Lower leg skin (tissue), 4 donors: ENCODE measurements around the gene NKX2-1. TPM values are rescaled to one million over a fixed set of nuclear protein-coding genes. Genes with fewer than 3 reads are reported as not detected.
"Not testable (repeated sequence)": the region's sequence is repeated elsewhere in the genome, so short reads cannot be mapped to it uniquely, and the experiment has no call there.

Experiments used
- DNase-seq, 2 donors: peaks; one replicate each; pipeline ENCODE4 v3.0.0-alpha.2; 2019; ENCODE audit warnings: low spot score in 2 of 2
- H3K4me3 ChIP-seq: fragments of 200-600 bp; sonication (generic); 2 replicates; pipeline ENCODE4 v1.5.1; 2017; ENCODE audit warnings: mild to moderate bottlenecking, low read depth; ENCODE audit not compliant: poor library complexity, severe bottlenecking
- POLR2A ChIP-seq, 2 donors: fragments of 450-650 bp; IDR thresholded peaks; one replicate each; pipeline ENCODE4 v1.6.1; 2016 to 2017; ENCODE audit warnings: antibody characterized with exemption in 2 of 2, mild to moderate bottlenecking in 1 of 2, moderate library complexity in 1 of 2
- WGBS, 2 donors: methylation state at CpG; one replicate each; pipeline ENCODE4 v1.1.5; 2018; 5-methylcytosine and 5-hydroxymethylcytosine counted together
- intact Hi-C: fragments of 100-400 bp; cut with DNase I; formaldehyde crosslinking; loops from one replicate; pipeline ENCODE4 v1.15.0; 2023; ENCODE audit warnings: low total_unique reads
- total RNA-seq, 4 donors: library from RNA; depleted of rRNA; stranded (reverse); fragments of >200 nt; gene quantifications; one replicate each; pipeline ENCODE4 v1.1.0, GENCODE V29; 2016
- TF ChIP-seq, protein P1 (sequence below), 3 donors: fragments of 450-650 bp; IDR thresholded peaks; one replicate each; pipeline ENCODE4 v1.5.1; 2016; ENCODE audit warnings: antibody characterized with exemption in 3 of 3, mild to moderate bottlenecking in 3 of 3, moderate library complexity in 2 of 3

The NKX2-1 gene
- total RNA-seq, 4 donors from 2014 or later = not detected

- intact Hi-C loops = no loop called here
- WGBS, 2 donors = 65 to 69% methylated on average over 2 of the region's 2 CpGs
Measured at GRCh38 chr14:36485773-36486172, 34.3 kb downstream of the NKX2-1 start.

DNA sequence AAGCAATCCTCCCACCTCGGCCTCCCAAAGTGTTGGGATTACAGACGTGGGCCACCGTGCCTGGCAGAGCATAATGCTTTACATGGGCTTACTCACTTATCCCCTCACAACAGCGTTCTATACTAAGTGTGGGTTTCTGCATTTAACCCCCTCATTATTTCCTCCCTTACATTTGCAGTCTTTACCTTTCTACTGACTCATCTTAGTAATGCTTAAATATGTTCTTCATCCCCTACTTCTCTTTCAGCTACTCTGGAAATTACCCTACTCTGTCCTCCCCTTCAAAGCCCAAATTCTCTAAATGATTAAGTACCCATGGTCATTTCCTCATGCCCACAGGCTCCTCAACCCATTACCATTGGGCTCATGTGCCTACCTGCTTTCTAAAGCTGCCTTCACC, 40.7 kb downstream of the NKX2-1 start:
- TF ChIP-seq POLR2A (IDR thresholded peaks at IDR 0.05) = no peak
- TF ChIP-seq, protein P1, sequence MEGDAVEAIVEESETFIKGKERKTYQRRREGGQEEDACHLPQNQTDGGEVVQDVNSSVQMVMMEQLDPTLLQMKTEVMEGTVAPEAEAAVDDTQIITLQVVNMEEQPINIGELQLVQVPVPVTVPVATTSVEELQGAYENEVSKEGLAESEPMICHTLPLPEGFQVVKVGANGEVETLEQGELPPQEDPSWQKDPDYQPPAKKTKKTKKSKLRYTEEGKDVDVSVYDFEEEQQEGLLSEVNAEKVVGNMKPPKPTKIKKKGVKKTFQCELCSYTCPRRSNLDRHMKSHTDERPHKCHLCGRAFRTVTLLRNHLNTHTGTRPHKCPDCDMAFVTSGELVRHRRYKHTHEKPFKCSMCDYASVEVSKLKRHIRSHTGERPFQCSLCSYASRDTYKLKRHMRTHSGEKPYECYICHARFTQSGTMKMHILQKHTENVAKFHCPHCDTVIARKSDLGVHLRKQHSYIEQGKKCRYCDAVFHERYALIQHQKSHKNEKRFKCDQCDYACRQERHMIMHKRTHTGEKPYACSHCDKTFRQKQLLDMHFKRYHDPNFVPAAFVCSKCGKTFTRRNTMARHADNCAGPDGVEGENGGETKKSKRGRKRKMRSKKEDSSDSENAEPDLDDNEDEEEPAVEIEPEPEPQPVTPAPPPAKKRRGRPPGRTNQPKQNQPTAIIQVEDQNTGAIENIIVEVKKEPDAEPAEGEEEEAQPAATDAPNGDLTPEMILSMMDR (IDR thresholded peaks at IDR 0.05) = no peak
- WGBS, 2 donors = 71 to 86% methylated on average over 4 of the region's 4 CpGs
- no peak for DNase-seq
- H3K4me3 ChIP-seq = no peak overlapping the region
- intact Hi-C loops = no loop called here

More at GRCh38 chr14:36485773-36486172, 34.3 kb downstream of the NKX2-1 start:
- no peak overlapping the region for H3K4me3 ChIP-seq
- no peak for DNase-seq
- TF ChIP-seq, protein P1 (IDR thresholded peaks at IDR 0.05) = no peak
- TF ChIP-seq POLR2A (IDR thresholded peaks at IDR 0.05) = no peak

GRCh38 chr14:36478782-36479181, 41.2 kb downstream of the NKX2-1 start:
- intact Hi-C loops = no loop called here

DNA sequence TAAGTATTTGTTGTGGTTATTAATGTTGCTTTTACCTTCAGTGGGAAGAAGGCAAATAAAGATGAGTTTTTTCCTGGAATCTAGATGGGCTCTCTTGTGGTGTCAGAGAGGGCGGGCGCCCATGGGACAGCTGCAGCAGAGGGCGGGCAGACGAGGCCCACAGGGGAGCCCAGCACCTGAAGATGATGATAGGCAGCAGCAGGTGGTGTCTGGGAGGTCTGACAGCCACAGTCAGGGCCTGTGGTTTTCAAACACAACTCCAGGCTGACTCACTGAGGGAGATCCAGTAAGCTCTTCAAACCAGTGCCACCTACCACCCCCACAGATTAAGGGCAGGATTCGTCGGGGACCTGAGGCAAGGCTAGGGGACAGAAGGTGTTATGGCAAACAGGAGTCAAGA, 42.8 kb downstream of the NKX2-1 start:
- TF ChIP-seq, protein P1 (IDR thresholded peaks at IDR 0.05) = no peak
- no peak for TF ChIP-seq POLR2A (IDR thresholded peaks at IDR 0.05)
- WGBS, 2 donors = 75 to 81% methylated on average over 6 of the region's 6 CpGs
- intact Hi-C loops = no loop called here
- DNase-seq = no peak
- no peak overlapping the region for H3K4me3 ChIP-seq

More at GRCh38 chr14:36478782-36479181, 41.2 kb downstream of the NKX2-1 start:
- no peak overlapping the region for H3K4me3 ChIP-seq
- 0% methylated on average over 1 of the region's 1 CpG for WGBS, 2 donors
- no peak for TF ChIP-seq POLR2A (IDR thresholded peaks at IDR 0.05)
- TF ChIP-seq, protein P1 (IDR thresholded peaks at IDR 0.05) = no peak
- no peak for DNase-seq

GRCh38 chr14:36476061-36476460, 44.0 kb downstream of the NKX2-1 start:
- intact Hi-C loops, DNase-seq, H3K4me3 ChIP-seq: not testable (repeated sequence)
- WGBS, 2 donors = 86 to 91% methylated on average over 7 of the region's 7 CpGs

DNA sequence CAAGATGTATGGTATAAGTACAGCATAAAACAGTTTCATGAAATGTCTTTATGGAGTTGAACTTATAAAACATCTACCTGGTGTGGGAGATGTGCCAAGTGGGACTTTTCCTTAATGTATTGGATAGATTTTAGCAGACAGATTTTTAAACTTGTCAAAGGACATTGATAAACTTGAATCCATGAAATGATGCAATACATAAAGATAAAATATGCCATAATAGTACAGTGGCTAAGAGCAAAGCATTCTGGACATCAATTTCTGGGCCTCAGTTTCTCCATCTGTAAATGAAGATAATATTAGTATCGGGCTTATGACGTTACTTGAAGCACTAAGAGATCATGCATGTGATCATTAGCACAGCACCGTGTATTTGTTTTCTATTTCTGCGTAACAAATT, 45.4 kb downstream of the NKX2-1 start:
- TF ChIP-seq, protein P1 (IDR thresholded peaks at IDR 0.05) = no peak
- no peak for TF ChIP-seq POLR2A (IDR thresholded peaks at IDR 0.05)
- H3K4me3 ChIP-seq = no peak overlapping the region
- 62 to 70% methylated on average over 4 of the region's 4 CpGs for WGBS, 2 donors
- intact Hi-C loops = no loop called here
- no peak for DNase-seq
